ENCODE results near the gene TMEM91.
A peak's percentile ranks its signal among the peaks of the same experiment; 100 is the strongest.
"Not testable (repeated sequence)": the region's sequence is repeated elsewhere in the genome, so short reads cannot be mapped to it uniquely, and the experiment has no call there.

TMEM91 gene

GRCh38 chr19:41376241-41376997, at the start of gene TMEM91:
Gene TMEM91, plus strand, starts transcription at chr19:41376533. Its CDS starts 1,777 bp downstream, at chr19:41378310.
- no peak for DNase-seq (ENCODE audit: low read depth)

GRCh38 chr19:41327076-41327575, 49.2 kb upstream of the TMEM91 start:
- no peak for DNase-seq (ENCODE audit: low read depth)

GRCh38 chr19:41327576-41328156, 48.7 kb upstream of the TMEM91 start:
- no peak for DNase-seq (ENCODE audit: low read depth)

- no peak for DNase-seq (ENCODE audit: low read depth)
Observed at GRCh38 chr19:41328157-41328841, 48.0 kb upstream of the TMEM91 start.

GRCh38 chr19:41328842-41329225, 47.5 kb upstream of the TMEM91 start:
- DNase-seq (ENCODE audit: low read depth): no peak

GRCh38 chr19:41330481-41330880, 45.9 kb upstream of the TMEM91 start:
- no peak for DNase-seq (ENCODE audit: low read depth)

DNA sequence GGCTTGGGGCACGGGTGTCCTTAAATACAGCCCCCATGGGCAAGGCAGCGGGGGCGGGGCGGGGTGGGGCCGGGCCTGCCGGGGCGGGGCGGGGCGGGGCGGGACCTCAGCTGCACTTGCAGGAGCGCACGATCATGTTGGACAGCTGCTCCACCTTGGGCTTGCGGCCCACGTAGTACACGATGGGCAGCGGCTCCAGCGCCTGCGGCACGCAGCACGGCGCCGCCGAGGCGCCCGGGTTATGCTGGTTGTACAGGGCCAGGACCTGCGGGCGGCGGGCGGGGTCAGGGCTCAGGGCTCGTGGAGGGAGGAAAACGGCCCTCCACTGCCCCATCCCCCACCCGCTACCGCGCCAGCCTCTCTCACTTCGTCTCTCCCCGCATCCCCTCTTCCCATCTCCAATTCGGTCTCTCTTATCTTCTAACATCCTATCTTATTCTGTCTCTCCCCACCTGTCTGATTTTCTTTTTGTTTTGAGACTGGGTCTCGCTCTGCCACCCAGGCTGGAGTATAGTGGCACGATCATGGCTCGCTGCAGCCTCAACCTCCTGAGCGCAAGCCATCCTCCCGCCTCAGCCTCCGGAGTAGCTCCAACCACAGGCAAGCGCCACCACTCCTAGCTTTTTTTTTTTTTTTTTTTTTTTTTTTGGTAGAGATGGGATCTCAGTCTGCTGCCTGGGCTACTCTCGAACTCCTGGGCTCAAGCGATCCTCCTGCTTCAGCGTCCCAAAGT, 45.2 kb upstream of the TMEM91 start:
- DNase-seq (ENCODE audit: low read depth): no peak

- no peak for DNase-seq (ENCODE audit: low read depth)
Observed at GRCh38 chr19:41332000-41332399, 44.3 kb upstream of the TMEM91 start.

DNA sequence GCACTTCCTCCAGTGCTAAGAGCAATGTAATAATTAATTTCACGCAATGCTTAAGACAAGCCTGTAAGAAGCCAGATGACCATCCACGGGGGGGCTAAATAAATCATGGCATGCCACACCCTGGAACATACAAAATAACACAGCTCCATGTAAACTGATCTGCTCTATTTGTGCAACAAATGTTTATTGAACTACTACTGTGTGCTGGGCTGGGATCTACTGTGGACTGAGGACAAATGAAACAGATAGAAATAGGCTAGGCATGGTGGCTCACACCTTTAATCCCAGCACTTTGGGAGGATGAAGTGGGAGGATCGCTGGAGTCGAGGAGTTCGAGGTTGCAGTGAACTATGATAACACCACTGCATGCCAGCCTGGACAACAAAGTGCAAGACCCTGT, 43.9 kb upstream of the TMEM91 start:
- no peak for DNase-seq (ENCODE audit: low read depth)

- no peak for DNase-seq (ENCODE audit: low read depth)
Observed at GRCh38 chr19:41334793-41335192, 41.5 kb upstream of the TMEM91 start.

DNA sequence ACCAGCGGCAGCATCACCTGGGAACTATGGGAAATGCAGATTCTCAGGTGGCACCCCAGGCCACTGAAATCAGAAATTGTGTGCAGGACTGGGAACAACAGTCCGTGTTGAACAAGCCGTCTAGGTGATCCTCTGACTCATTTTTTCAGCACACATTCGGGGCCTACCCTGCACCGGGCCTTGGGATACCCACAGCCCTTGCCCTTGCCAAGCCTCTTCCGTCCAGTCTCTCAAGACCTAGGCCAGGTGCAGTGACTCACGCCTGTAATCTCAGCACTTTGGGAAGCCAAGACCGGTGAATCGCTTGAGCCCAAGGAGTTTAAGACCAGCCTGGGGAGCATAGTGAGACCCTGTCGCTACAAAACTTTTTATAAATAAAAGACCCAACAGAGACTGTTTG, 40.9 kb upstream of the TMEM91 start:
- DNase-seq (ENCODE audit: low read depth): no peak

DNA sequence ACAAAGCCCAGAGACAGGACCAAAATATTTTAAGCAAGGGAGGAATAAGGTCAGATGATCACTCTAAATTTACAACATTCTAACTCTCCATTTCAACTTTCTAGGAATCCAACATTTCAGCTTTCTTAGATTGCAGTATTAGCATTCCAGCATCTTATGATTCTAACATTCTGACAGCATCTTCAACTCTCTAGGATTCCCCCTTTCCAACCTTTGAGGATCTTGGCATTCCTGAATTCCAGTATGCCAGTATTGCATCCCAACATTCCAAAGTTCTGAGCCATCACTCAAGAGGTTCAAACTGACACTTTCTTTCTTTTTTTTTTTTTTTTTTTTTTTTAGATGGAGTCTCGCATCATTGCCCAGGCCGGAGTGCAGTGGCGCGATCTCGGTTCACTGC, 36.4 kb upstream of the TMEM91 start:
- DNase-seq (ENCODE audit: low read depth): no peak

GRCh38 chr19:41341669-41342490, 34.5 kb upstream of the TMEM91 start:
- DNase-seq (ENCODE audit: low read depth): no peak

GRCh38 chr19:41344162-41344561, 32.2 kb upstream of the TMEM91 start:
- no peak for DNase-seq (ENCODE audit: low read depth)

DNA sequence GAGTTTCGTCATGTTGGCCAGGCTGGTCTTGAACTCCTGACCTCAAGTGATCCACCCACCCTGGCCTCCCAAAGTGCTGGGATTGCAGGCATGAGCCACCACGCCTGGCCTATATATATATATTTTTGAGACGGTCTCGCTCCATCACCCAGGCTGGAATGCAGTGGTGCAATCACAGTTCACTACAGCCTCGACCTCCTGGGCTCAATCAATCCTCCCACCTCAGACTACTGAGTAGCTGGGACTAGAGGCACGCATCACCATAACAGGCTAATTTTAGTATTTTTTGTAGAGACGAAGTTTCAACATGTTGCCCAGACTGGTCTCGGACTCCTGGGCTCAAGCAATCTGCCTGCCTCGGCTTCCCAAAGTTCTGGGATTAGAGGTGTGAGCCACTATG, 29.4 kb upstream of the TMEM91 start:
- DNase-seq (ENCODE audit: low read depth): not testable (repeated sequence)

DNA sequence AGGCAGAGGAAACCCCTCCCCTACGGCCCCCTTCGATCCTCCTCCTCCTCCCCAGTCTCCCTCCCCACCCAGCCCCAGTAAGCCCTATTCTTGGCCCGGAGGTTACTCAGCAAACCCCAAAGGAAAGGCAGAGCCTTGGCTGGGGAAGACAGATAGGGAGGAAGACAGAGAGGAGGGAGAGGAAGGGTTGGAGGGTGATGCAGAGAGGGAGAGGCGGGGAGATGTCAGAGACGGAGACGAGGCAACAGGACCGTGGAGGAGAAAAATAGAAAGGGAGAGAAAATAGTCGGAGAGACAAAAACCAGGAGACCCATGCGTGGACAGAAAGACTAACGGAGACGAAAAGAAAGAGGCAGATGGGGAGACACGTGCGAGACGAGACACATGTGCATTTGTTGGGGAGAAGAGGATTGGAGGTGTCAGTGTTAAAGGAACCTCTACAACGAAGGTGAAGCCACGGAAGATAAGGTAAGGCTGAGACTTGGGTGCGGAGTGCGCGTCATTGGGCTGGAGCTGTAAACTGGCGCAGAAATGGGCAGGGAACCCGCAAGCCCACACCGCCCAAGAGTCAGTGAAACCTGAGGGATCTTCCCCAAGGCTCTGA, 25.5 kb upstream of the TMEM91 start:
- DNase-seq (ENCODE audit: low read depth): no peak

GRCh38 chr19:41351339-41352245, 24.7 kb upstream of the TMEM91 start:
- no peak for DNase-seq (ENCODE audit: low read depth)

DNA sequence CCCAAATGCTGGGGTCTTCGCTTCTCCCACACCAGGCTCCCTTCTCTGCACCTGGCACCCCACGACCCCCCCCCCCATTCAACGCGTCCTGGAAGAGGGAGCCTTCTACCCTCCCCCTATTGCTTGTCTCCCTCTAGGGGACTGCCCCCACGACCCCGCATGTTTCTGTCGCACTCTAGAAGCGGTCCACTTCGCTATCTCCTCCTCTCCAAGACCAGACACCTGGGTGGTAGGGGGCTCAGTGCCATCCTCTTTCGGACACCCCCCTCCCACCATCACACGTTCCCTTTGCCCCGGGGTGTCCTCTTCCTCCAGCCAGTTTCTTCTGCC, 24.1 kb upstream of the TMEM91 start:
- DNase-seq (ENCODE audit: low read depth): no peak

GRCh38 chr19:41352609-41353465, 23.5 kb upstream of the TMEM91 start:
- peak; percentile 64 for DNase-seq (ENCODE audit: low read depth)

Measured in HS-27A (cell line).